MCF 10A (cell line): ENCODE data around the gene CAMK1D. TPM values are rescaled to one million over a fixed set of nuclear protein-coding genes. Genes with fewer than 3 reads are reported as not detected.

Source experiments
- BruUV-seq: library from RNA; stranded (reverse); fragments of 400-500 nt; replicated peaks from 2 replicates; lab custom pipeline; 2021; lab: Mats Ljungman, UMichigan
- CTCF ChIA-PET: fragments of 300-600 bp; sonication (Branson Sonifier 250); formaldehyde crosslinking; extraction: SDS; loops from one replicate; lab custom pipeline; 2021; ENCODE audit warnings: antibody characterized with exemption, inconsistent platforms; lab: Yijun Ruan, JAX
- POLR2A ChIA-PET: fragments of 300-600, 350-650 bp; sonication (Branson Sonifier 250); formaldehyde crosslinking; extraction: SDS; loops from one replicate; lab custom pipeline; 2020; ENCODE audit warnings: antibody characterized with exemption, inconsistent platforms; lab: Yijun Ruan, JAX
- DNase-seq: peaks from one replicate; pipeline ENCODE4 v3.0.0-alpha.2; 2018; ENCODE audit not compliant: unreplicated experiment
- H3K27ac Mint-ChIP-seq: one replicate; pipeline ENCODE4 v1.8.0; 2022; ENCODE audit warnings: mild to moderate bottlenecking, low read depth, mixed read lengths; ENCODE audit not compliant: unreplicated experiment
- H3K27me3 Mint-ChIP-seq: one replicate; pipeline ENCODE4 v1.8.0; 2022; ENCODE audit warnings: mixed read lengths; ENCODE audit not compliant: insufficient read depth, unreplicated experiment
- H3K36me3 Mint-ChIP-seq: one replicate; pipeline ENCODE4 v1.8.0; 2022; ENCODE audit warnings: mild to moderate bottlenecking, moderate library complexity, mixed read lengths; ENCODE audit not compliant: insufficient read depth, unreplicated experiment
- H3K4me1 Mint-ChIP-seq: one replicate; pipeline ENCODE4 v1.8.0; 2022; ENCODE audit warnings: mixed read lengths; ENCODE audit not compliant: insufficient read depth, unreplicated experiment
- H3K4me3 Mint-ChIP-seq: one replicate; pipeline ENCODE4 v1.8.0; 2022; ENCODE audit warnings: mild to moderate bottlenecking, moderate library complexity, mixed read lengths; ENCODE audit not compliant: unreplicated experiment
- H3K9me3 Mint-ChIP-seq: one replicate; pipeline ENCODE4 v1.8.0; 2022; ENCODE audit warnings: mixed read lengths; ENCODE audit not compliant: unreplicated experiment
- intact Hi-C: fragments of 100-400 bp; cut with micrococcal nuclease; formaldehyde crosslinking; loops from 2 replicates; pipeline ENCODE4 v1.14.1; 2022
- total RNA-seq: library from RNA; stranded (reverse); gene quantifications from 2 replicates; pipeline ENCODE4 v1.2.3, GENCODE V29; 2022
- TF ChIP-seq, protein P1 (sequence below): fragments of 200-600 bp; IDR thresholded peaks from one replicate; pipeline ENCODE4 v1.8.0; 2022; ENCODE audit warnings: antibody characterized with exemption, mild to moderate bottlenecking; ENCODE audit not compliant: unreplicated experiment

Gene CAMK1D
- total RNA-seq, 1 experiment from 2014 or later, result 1.7 TPM

DNA sequence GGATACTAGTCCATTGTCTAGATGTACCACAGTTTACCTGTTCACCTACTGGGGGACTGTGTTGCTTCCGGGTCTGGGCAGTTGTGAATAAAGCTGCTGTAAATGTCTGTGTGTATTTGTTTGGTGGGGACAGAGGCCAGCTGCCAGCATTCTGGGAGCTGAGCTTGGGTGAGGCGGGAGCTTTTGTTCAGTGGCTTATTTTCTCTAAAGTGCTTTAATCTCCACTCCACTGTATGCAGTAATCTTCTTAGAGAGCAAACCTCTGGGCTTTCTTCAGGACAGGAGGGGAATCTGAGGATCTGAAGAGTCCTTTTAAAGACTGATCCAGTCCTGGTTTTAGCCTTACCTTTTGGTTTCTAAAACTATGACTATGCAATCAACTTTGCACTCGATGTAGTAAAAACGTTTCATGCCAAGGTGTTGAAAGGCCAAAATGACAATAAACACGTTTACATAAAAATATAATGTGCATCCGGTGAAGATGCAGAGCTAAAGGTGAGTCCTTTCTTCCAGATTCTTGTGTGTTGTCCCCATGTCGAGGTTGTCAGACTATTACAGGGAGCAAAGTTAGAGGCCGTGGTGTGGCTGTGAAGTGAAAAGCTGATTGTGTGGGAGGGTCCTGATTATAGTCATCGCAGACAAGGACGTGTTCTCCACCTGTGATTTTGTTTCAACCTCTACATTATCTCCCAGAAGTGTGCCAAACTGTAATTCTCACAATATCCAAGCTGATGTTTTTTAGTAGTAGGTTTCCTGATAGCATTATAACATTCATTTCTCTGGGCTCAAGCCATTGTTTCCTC, 279.8 kb downstream of the CAMK1D start:
- DNase-seq, result no peak
- ChIA-PET POLR2A (no interaction called here), CTCF (interaction anchor here (0.6 to 1.1 kb wide), 2 partner anchors 28 to 414 kb away, joined by 3 to 4 read pairs; no protein-coding TSS in a partner anchor)
- BruUV-seq, result no TSS peak
- Mint-ChIP-seq H3K27me3 (no peaks in the 10 kb centered on the region), H3K27ac (peak overlapping the region; percentile 54), H3K4me3 (no peak overlapping the region), H3K36me3 (no peaks in the 10 kb centered on the region), H3K9me3 (no peaks in the 10 kb centered on the region), H3K4me1 (peaks cover 10% of the 10 kb centered on the region)
- TF ChIP-seq, protein P1, sequence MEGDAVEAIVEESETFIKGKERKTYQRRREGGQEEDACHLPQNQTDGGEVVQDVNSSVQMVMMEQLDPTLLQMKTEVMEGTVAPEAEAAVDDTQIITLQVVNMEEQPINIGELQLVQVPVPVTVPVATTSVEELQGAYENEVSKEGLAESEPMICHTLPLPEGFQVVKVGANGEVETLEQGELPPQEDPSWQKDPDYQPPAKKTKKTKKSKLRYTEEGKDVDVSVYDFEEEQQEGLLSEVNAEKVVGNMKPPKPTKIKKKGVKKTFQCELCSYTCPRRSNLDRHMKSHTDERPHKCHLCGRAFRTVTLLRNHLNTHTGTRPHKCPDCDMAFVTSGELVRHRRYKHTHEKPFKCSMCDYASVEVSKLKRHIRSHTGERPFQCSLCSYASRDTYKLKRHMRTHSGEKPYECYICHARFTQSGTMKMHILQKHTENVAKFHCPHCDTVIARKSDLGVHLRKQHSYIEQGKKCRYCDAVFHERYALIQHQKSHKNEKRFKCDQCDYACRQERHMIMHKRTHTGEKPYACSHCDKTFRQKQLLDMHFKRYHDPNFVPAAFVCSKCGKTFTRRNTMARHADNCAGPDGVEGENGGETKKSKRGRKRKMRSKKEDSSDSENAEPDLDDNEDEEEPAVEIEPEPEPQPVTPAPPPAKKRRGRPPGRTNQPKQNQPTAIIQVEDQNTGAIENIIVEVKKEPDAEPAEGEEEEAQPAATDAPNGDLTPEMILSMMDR, result no peak
- intact Hi-C loops, result no loop called here

DNA sequence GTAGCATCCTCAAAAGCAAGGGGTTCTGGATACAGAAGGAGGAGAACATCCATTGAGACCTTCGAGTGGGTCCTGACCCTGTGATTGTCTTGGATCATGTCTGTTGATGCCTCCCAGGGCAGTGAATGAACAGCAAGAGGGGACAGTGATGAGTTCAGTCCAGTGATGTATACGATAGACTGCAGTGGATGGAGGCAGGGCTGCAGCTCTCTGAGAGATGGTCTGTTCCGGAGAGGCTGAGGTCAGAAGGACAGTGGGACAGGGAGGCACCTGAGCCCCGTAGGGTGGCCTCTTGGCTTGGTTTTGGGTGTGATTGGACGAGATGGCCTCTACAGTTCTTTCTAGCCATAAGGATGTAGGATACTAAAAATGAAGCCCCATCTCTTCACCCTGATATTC, 280.4 kb downstream of the CAMK1D start:
- no peaks in the 10 kb centered on the region for H3K27me3 Mint-ChIP-seq
- H3K4me1 Mint-ChIP-seq, result peaks cover 10% of the 10 kb centered on the region
- no peaks in the 10 kb centered on the region for H3K9me3 Mint-ChIP-seq
- intact Hi-C loops, result no loop called here
- BruUV-seq, result no TSS peak
- TF ChIP-seq, protein P1, result no peak
- ChIA-PET POLR2A (no interaction called here), CTCF (interaction anchor here (0.6 to 1.1 kb wide), 2 partner anchors 27 to 85 kb away, joined by 3 to 4 read pairs; no protein-coding TSS in a partner anchor)
- peak overlapping the region; percentile 54 for H3K27ac Mint-ChIP-seq
- H3K36me3 Mint-ChIP-seq, result no peaks in the 10 kb centered on the region
- H3K4me3 Mint-ChIP-seq, result no peak overlapping the region
- DNase-seq, result no peak

DNA sequence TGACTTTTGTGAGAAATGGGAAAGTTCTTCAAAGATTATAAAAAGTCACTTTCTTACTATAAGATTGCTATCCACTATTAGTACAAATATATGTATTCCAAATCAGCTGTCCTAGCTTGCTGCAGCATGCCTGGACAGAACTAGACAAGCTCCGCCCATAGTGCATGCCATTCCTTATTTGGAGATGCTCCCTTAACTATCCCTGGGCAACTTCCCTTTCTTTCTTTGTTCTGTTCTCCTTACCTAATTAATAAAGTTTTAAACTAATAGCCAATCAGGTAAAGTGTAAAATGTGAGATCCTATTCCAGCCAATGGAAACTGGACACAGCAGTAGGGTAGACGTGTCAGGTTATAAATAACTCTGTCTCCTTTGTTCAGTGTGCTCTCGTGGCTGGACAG, 281.9 kb downstream of the CAMK1D start:
- BruUV-seq, result no TSS peak
- H3K9me3 Mint-ChIP-seq, result no peaks in the 10 kb centered on the region
- ChIA-PET POLR2A (interaction anchor here (0.9 kb wide), 1 partner anchor 15 kb away, joined by 4 read pairs; no protein-coding TSS in a partner anchor), CTCF (interaction anchor here (0.6 kb wide), 1 partner anchor 298 kb away, joined by 3 read pairs; no protein-coding TSS in a partner anchor)
- H3K27me3 Mint-ChIP-seq, result no peaks in the 10 kb centered on the region
- H3K36me3 Mint-ChIP-seq, result no peaks in the 10 kb centered on the region
- TF ChIP-seq, protein P1, result no peak
- no peak overlapping the region for H3K4me3 Mint-ChIP-seq
- no peak overlapping the region for H3K27ac Mint-ChIP-seq
- DNase-seq, result peak; percentile 54
- intact Hi-C loops, result no loop called here
- peaks cover 10% of the 10 kb centered on the region for H3K4me1 Mint-ChIP-seq

DNA sequence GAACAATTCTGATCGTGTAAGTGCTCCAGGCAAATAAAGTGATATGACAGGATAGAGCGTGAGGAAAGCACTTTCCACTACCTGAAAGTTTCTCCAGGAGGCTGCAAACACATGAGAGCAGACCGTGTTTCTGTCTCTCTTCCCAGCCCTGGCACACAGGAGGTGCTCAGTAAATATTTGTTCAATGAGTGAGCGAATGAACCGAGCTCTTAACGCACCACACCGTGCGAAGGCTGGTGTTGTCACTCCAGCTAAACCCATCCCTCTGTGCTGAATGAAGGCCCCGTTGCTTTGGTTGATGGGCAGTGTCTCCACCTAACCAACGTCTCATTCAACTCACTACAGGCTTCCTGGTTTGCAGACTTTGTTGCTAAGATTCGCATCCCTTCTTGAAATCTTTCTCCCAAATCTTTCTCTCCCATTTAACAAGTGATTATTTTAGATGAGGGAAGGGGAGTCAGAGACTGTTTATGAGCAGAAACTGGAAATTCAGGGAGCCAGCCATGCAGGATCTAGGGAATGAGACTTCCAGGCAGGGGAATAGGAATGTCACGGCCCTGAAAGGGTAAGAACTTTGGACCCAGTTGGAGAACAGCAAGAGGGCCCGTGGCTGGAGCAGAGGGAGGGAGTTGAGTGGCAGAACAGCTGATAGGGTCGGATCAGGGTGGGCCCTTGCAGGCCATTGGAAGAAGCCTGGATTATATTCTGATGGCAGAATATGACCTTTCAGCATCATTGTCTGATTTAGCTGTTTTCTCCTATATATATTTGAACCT, 282.6 kb downstream of the CAMK1D start:
- Mint-ChIP-seq H3K27me3 (no peaks in the 10 kb centered on the region), H3K4me1 (peaks cover 10% of the 10 kb centered on the region), H3K27ac (no peak overlapping the region), H3K36me3 (no peaks in the 10 kb centered on the region), H3K4me3 (no peak overlapping the region), H3K9me3 (no peaks in the 10 kb centered on the region)
- CTCF ChIA-PET, result interaction anchor here (0.6 kb wide), 1 partner anchor 298 kb away, joined by 3 read pairs; no protein-coding TSS in a partner anchor
- intact Hi-C loops, result no loop called here
- no peak for DNase-seq
- POLR2A ChIA-PET, result no interaction called here
- TF ChIP-seq, protein P1, result no peak
- BruUV-seq, result no TSS peak
